Activated effector memory CD4-positive, alpha-beta T cell treated with Interleukin-2 at 50 U/mL for 16 hours (primary cell): Measurements from ENCODE around the gene NOXA1.

Source experiments
- DNase-seq: peaks from one replicate; pipeline ENCODE4 v3.0.0-alpha.2; 2020

The NOXA1 gene

DNA sequence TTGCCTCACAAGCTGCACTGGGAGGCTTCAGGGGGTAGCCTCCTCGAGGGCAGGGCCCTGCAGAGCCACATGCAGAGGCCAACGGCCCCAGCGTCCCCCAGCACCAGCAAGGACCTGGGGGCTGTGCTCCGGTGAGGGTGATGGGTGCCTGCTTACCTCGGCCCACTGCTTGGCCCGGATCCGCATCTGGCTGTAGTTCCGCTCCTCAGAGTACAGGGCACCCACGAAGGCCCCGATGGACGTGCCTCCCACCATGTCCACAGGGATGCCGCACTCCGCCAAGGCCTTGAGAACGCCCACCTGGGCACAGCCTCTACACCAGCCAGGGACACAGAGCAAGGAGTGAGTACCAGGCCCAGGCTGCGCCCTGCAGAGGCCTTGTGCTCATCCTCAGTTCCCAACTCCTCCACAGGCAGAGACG, 44.0 kb downstream of the NOXA1 start:
- DNase-seq, result no peak

DNA sequence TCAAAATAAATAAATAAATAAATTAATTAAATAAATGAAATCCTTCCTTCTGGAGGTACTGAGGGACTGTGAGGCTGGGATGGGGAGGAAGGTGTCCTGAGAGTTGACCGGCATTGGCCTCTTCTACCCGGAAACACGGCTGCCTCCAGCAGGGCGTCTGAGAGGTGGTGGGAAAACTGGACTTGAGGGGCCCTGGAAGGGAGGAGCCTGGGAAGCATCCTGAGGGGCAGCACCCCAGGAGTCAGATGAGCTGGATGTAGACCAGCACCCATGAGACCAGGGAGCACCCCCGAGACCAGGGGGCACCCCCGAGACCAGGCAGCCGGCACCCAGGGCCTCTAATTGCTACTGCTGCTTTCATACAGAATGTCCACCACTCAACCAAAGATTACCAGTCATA, 44.7 kb downstream of the NOXA1 start:
- DNase-seq, result no peak

DNA sequence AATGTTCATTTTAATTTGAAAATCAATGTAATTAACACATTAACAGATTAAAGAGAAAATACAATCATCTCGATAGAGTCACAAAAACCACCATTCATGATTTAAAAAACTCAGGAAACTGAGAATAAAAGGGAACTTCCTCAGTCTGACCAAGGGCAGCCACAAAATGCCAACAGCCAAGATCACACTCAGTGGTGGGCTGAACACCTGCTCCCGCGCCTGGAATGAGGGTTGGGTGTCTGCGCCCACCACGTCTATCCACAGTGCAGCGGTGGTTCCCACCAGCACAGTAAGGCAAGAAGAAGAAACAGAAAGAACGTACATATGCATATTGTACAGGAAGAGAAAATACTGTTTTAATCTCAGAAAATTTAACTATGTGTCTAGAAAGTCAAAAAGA, 47.6 kb downstream of the NOXA1 start:
- DNase-seq, result no peak

DNA sequence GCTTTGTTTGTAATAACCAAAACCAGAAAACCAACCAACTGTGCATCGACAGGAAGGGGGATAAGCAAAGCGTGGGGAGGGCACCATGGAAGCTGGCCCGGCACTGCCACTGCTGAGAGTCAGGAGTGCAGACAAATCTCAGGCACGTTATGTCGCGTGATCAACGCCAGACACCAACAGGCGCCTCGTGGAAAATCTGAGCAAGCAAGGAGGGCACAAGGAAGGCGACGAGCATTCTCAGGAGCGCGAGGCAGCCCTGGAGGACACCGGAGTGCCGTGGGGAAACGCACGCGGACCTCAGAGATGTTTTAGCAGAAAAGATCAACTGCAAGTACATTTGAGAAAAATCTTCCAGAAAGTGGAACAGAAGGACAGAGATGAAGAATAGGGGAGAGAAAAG, 51.1 kb downstream of the NOXA1 start:
- DNase-seq, result no peak

DNA sequence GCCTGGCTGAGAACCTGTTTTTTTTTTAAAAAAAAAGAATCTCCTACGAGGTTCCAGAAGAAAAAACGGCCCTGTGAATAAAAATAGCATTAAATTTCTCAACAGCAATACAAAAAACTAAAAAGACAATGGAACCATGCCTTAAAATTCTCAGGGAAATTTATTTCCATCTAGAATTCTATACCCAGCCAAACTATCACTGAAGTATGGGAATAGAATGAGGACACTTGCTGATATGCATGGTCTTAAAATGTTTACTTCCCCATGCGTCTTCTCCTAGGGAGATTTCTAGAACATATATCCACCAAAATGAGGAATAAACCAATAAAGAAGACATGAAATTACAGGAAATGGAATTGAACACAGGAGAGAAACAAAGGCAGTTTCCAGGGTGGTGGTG, 52.5 kb downstream of the NOXA1 start:
- no peak for DNase-seq

DNA sequence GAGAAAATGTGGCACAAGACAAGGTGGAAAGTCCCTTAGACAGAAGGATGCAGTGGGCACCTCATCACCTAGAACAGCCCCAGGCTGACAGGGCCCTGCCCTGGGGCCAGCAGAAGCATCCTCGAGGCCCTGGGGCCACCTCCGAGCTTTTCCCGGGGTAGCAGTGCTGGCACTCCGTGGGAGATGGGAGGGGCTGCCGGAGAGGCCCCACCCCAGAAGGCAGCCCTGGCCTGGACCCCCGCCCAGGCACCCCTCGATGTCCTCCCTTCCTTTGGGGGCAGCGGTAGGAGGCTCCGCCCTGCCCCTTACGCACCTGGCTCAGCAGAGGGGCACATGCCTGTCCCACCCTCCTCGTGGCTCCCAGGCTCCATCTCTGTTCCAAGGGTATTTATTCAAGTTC, 53.7 kb downstream of the NOXA1 start:
- DNase-seq, result no peak

DNA sequence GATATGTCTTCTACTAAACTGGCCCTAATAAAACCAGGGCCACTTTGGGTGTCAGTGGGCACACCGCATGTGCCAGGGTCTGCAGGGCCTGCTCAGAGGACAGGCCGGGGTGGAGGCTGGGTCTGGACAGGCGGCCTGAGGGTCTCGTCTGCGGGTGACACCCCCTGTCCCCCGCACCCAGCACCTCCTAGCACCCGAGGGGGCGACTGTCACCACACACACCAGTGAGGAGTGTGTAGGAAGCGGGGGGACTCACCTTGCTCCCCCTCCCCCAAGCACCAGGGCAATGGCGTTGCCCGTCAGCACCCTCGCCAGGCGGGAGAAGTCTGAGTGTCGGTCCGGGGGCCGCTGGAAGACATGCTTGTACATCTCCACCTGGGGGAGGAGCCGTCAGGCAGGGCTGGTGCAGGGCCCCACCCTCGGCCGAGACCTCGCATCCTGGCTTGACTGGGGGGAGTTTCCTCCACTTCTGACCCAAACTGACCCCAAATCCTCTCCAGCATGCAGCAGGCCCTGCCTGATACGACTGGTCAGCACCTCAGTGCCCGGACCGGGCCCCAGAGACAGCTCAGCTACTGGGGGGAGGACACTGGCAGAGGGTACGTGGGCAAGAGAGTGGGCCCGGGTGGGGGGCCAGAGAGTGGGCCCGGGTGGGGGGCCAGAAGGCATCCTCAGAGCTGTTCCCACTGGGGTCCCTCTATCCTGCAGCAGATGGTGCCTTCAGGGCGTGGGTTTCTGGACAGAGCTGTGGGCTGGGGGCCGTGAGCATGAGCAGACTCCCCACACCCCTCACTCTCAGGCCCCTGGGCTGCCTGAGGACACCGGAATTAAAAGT, 54.8 kb downstream of the NOXA1 start:
- DNase-seq, result no peak

DNA sequence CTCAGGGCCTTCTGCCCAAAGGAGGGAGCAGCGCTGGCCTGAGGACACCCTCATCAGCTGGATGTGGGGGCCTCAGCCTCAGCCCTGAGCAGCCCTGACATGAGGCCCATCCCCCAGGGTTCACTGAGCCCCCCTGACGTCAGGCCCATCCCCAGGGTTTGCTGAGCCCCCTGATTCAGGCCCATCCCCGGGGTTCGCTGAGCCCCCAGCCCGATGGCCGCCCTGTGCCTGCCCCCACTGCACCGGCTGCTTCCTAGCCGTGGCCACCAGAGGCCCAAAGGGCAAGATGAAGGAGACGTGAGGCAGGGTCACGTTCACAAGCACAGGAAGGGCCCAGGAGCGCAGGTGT, 55.4 kb downstream of the NOXA1 start:
- no peak for DNase-seq

DNA sequence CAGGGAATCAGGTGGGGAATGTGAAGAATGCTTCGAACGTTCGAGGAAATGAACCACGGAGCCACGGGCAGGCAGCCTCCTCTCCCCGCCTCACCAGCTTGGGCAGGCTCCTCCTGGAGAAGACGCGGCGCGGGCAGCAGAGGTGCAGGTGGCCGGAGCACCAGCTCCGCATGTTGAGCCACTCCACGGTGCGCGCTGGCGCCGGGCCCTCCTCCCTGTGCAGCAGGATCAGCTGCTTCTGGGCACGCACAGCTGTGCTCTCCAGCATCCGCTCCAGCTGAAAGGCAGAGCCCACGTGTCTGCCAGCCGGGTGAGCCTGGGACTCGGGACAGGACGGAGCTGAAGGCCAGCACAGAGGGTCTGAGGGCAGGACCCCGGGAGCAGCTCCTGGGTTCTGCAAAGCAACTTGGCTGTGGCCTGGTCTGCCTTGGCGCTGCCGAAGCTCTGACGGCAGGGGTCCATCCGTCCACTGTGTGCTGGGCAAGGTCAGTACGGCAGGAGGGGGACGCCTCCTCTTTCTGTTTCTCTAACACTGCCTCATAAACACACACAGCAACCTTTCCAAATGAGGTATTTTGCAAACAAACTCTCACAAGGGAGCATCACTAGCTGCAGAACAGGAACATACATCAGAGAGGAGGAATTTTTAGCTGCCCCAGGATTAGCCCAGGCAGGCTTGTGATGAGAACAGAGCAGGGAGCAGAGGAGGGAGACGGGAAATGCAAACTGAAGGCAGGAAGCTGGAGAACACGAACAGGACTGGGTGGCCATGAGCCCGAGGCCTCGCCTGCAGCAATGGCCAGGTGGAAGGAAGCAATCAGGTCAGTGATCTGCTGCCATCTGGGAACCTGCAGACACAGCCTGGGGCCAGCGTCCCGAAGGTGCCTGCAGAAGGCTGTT, 56.0 kb downstream of the NOXA1 start:
- no peak for DNase-seq

DNA sequence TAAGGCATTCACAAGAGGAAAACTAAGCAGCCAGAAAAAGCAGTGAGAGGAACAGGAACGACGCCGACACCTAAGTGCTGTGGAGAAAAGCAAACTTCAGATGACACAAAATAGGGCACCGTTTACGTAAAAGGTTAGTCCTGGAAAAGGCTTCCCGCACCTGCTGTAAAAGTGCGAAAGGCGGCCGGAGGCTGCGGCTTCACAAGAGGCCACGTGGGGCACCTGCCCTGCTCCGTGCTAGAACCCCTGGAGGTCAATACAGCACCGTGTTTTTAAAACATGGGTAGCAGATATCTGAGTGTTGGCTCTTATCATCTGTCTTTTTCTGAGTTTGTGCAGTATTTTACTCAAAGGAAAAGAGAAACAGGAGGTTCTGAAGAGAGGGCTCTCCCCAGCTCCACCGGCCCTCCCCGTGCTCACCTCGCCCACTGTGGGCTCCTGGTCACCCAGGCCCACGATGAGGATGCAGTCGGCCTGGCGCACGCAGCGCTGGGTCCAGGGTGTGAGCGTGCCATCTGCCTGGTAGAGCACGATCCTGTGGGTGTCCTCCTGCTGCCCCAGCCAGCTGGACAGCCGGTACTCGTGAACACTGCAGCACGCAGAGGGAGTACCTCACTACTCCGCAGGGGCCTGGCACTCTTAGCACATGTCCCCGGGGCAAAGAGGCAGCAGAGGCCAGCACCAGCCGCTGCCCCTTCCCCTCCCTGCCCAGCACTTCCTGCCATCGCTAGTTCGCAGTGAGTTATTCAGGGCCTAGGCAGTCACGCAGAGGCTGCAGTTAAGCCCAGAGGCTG, 56.9 kb downstream of the NOXA1 start:
- DNase-seq, result no peak

DNA sequence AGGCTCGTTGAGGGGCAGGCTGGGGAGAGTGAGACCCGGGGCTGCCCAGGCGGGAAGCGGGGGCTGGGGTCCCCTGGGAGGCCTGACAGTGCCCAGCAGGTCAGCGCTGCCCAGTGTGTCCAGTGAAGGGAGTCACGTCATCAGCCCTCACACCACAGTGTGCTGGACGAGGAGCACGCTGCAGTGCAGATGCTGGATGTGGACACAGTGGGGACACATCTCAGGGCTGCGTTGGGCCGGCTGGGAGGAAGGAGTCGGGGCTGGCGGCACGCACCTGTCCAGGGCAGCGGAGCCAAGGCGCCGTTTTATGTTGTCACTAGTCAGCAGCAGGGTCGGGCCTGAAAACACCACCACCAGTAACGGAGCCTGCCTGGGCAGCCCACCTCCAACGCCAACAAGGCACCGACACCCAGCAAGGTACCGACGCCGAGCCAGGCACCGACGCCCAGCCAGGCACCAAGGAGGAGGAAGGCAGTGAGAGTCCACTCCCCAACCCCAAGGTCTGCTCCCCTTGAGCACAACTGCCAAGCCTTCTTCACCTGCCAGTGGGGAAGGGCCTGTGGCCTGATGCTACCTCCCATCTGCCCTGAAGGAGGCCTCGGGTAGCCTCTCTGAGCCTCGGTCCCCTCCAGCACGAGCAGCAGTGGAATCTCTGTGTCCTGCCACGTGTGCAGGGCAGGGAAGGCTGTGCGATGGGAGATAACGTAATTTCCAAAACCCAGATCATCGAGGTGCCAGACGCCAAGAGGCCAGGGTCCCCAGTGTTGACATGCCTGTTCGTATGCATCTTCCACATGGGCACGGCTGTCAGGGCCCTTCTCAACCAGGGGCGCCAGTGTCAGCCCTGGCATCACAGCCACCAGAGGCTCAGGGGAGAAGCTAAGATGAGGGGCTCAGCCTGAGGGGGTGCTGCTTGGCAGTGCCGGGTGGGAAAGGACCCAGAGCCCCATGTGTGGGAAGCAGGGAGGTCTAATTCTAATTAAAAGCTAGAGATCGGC, 57.8 kb downstream of the NOXA1 start:
- no peak for DNase-seq

DNA sequence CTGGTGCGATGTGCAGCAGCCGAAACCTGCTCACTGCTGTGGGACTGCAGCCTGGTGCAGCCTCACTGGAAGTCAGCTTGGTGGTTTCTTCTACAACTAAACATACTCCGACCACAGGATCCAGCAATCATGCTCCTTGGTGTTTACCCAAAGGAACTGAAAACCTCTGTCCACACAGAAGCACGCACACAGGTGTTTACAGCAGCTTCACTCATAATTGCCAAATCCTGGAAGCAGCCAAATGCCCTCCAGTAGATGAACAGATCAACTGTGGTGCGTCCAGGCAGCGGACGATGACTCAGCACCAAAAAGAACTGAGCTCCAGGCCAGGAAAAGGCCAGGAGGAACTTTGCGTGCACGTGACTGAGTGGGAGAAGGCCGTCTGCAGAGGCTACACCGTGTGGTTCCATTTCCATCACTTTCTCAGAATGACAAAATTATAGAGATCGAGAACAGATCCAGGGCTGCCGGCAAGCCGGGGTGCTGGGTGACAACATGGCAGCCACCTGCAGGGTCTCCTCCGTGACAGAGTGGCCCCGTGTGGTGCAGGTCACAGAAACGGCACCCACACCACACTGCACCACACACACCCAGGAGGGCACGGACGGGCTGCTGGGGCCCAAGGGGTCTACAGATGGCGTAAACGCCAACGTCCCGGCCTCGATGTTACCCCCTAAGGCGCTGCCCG, 59.0 kb downstream of the NOXA1 start:
- no peak for DNase-seq
